Osteoblast (primary cell): ENCODE data around the gene PRG3. TPM values are rescaled to one million over a fixed set of nuclear protein-coding genes. Genes with fewer than 3 reads are reported as not detected.

ENCODE experiments used
- DNase-seq: peaks from one replicate; pipeline ENCODE4 v3.0.0; 2011; ENCODE audit warnings: low spot score, mixed read lengths; ENCODE audit not compliant: insufficient read length; ENCODE audit errors: missing footprints
- H2AFZ ChIP-seq: 2 replicates; pipeline ENCODE4 v1.6.0; 2011; ENCODE audit warnings: mild to moderate bottlenecking, low read length
- H3K27ac ChIP-seq: 2 replicates; pipeline ENCODE4 v1.5.1; 2011; ENCODE audit warnings: mild to moderate bottlenecking, low read depth, low read length, moderate library complexity
- H3K27me3 ChIP-seq: 2 replicates; pipeline ENCODE4 v1.6.0; 2012; ENCODE audit warnings: mild to moderate bottlenecking, control low read depth, inconsistent platforms, low read length, moderate library complexity; ENCODE audit not compliant: insufficient read depth
- H3K36me3 ChIP-seq: 2 replicates; pipeline ENCODE4 v1.5.1; 2011; ENCODE audit warnings: mild to moderate bottlenecking, low read length, control low read depth, moderate library complexity; ENCODE audit not compliant: insufficient read depth
- H3K4me1 ChIP-seq: 2 replicates; pipeline ENCODE4 v1.5.1; 2011; ENCODE audit warnings: mild to moderate bottlenecking, low read length, control low read depth, moderate library complexity; ENCODE audit not compliant: insufficient read depth
- H3K4me2 ChIP-seq: 2 replicates; pipeline ENCODE4 v1.6.0; 2011; ENCODE audit warnings: mild to moderate bottlenecking, low read length; ENCODE audit not compliant: insufficient read depth
- H3K4me3 ChIP-seq: fragments of 200-600 bp; sonication (generic); 3 replicates; pipeline ENCODE4 v1.5.1; 2012; ENCODE audit warnings: mild to moderate bottlenecking, low read length, inconsistent platforms; ENCODE audit not compliant: insufficient read depth
- H3K79me2 ChIP-seq: 2 replicates; pipeline ENCODE4 v1.6.0; 2012; ENCODE audit warnings: mild to moderate bottlenecking, low read length, control low read depth, inconsistent platforms; ENCODE audit not compliant: insufficient read depth
- H3K9me3 ChIP-seq: 2 replicates; pipeline ENCODE4 v1.5.1; 2011; ENCODE audit warnings: low read depth, low read length, control low read depth
- H4K20me1 ChIP-seq: 2 replicates; pipeline ENCODE4 v1.6.0; 2012; ENCODE audit warnings: mild to moderate bottlenecking, low read length, control low read depth; ENCODE audit not compliant: insufficient read depth
- CTCF ChIP-seq: IDR thresholded peaks from 2 replicates; pipeline ENCODE4 v1.5.1; 2011; ENCODE audit warnings: mild to moderate bottlenecking, low read depth, low read length, moderate library complexity; ENCODE audit errors: extremely low read depth
- total RNA-seq: library from RNA; depleted of rRNA; stranded (reverse); fragments of >200 nt; gene quantifications from 2 replicates; pipeline ENCODE4 v1.2.3, GENCODE V29; 2012

The PRG3 gene
- total RNA-seq, 1 donor, result not detected

GRCh38 chr11:57396744-57397143, 15.8 kb upstream of the PRG3 start:
- DNase-seq, result no peak
- no peaks in the 10 kb centered on the region for H4K20me1 ChIP-seq
- no peak overlapping the region for H3K4me3 ChIP-seq
- no peak overlapping the region for H2AFZ ChIP-seq
- H3K36me3 ChIP-seq, result no peaks in the 10 kb centered on the region
- H3K4me2 ChIP-seq, result no peak overlapping the region
- H3K27ac ChIP-seq, result no peak overlapping the region
- no peaks in the 10 kb centered on the region for H3K9me3 ChIP-seq
- TF ChIP-seq CTCF, result no peak
- H3K4me1 ChIP-seq, result no peaks in the 10 kb centered on the region
- no peaks in the 10 kb centered on the region for H3K79me2 ChIP-seq
- peaks cover 8% of the 10 kb centered on the region for H3K27me3 ChIP-seq

- no peaks in the 10 kb centered on the region for H3K36me3 ChIP-seq
- no peak overlapping the region for H2AFZ ChIP-seq
- no peak overlapping the region for H3K4me2 ChIP-seq
- no peaks in the 10 kb centered on the region for H3K79me2 ChIP-seq
- TF ChIP-seq CTCF, result no peak
- H3K27ac ChIP-seq, result no peak overlapping the region
- H3K4me1 ChIP-seq, result no peaks in the 10 kb centered on the region
- H3K27me3 ChIP-seq, result peaks cover 8% of the 10 kb centered on the region
- no peak overlapping the region for H3K4me3 ChIP-seq
- H4K20me1 ChIP-seq, result no peaks in the 10 kb centered on the region
- no peaks in the 10 kb centered on the region for H3K9me3 ChIP-seq
- no peak for DNase-seq
Observed at GRCh38 chr11:57395905-57396623, 15.1 kb upstream of the PRG3 start.

- Histone ChIP-seq H4K20me1 (no peaks in the 10 kb centered on the region), H3K4me3 (no peak overlapping the region), H3K27ac (no peak overlapping the region), H3K27me3 (peaks cover 12% of the 10 kb centered on the region), H3K4me2 (no peak overlapping the region), H3K4me1 (no peaks in the 10 kb centered on the region), H2AFZ (no peak overlapping the region), H3K79me2 (no peaks in the 10 kb centered on the region), H3K36me3 (no peaks in the 10 kb centered on the region), H3K9me3 (no peaks in the 10 kb centered on the region)
- TF ChIP-seq CTCF, result no peak
- DNase-seq, result no peak
Observed at GRCh38 chr11:57394203-57394965, 13.4 kb upstream of the PRG3 start.

GRCh38 chr11:57392763-57393105, 11.8 kb upstream of the PRG3 start:
- Histone ChIP-seq H3K27ac (no peak overlapping the region), H3K9me3 (no peaks in the 10 kb centered on the region), H3K36me3 (no peaks in the 10 kb centered on the region), H2AFZ (no peak overlapping the region), H3K4me3 (no peak overlapping the region), H3K27me3 (peaks cover 6% of the 10 kb centered on the region), H3K4me1 (no peaks in the 10 kb centered on the region), H4K20me1 (no peaks in the 10 kb centered on the region), H3K4me2 (no peak overlapping the region), H3K79me2 (no peaks in the 10 kb centered on the region)
- no peak for TF ChIP-seq CTCF
- no peak for DNase-seq
